ENCODE results near the gene DCXR. TPM values are rescaled to one million over a fixed set of nuclear protein-coding genes. Genes with fewer than 3 reads are reported as not detected.

The DCXR gene
- total and polyA plus RNA-seq, 3 experiments from 2014 or later = 108 to 127 (median 117) TPM

DNA sequence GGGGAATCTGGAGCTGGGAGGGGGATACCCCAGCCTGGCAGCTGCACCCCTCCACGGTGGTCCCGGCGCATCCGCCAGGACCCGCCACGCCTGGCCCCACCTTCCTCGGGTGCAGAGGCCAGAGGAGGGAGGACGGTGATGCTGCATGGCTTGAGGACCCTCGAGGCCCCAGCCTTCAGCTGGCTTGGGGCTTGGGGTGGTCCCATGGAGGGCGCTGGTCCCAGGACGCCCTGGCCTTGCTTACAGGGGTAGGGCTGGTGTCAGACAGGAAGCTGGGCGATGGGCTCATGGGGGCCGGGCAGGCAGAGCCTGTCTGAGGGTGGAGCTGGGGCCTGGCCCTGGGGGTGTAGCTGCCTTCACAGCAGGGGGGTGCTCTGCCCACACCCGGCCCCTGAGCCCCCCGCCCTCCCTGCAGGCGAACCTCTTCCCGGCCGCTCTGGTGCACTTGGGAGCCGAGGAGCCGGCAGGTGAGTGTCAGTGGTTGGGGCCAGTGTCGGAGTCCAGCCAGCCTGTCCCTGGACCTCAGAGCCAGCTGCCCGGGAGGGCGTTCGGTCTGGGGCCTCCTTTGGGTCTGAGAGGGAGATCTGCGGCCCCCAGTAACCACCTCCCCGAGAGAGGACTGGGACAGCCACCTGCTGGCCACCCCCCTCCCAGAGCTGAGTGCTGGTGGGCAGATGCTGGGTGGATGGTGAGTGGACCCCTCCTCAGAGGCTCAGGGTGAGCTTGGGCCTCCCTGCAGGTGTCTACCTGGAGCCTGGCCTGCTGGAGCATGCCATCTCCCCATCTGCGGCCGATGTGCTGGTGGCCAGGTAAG, 21.2 kb downstream of the DCXR start:
- H3K36me3 ChIP-seq (ENCODE audit: insufficient read depth, low read length) = peaks cover 6% of the 10 kb centered on the region
- no peak for DNase-seq
- H3K27me3 Mint-ChIP-seq = no peaks in the 10 kb centered on the region
- no peak overlapping the region for H3K4me3 ChIP-seq (ENCODE audit: low read length)
- no peak overlapping the region for H3K27ac ChIP-seq (ENCODE audit: low read depth, low read length)
- CTCF ChIA-PET = interaction anchor here (1.8 to 2.0 kb wide), 2 partner anchors 10 to 57 kb away, joined by 4 to 8 read pairs; no protein-coding TSS in a partner anchor
- POLR2A ChIA-PET = no interaction called here
- H3K27me3 ChIP-seq (ENCODE audit: insufficient read depth, low read length, poor library complexity, severe bottlenecking) = no peaks in the 10 kb centered on the region
- no peak overlapping the region for H3K27ac Mint-ChIP-seq
- peaks cover 4 to 14% (median 6%) of the 10 kb centered on the region in 3 donors for H3K4me1 Mint-ChIP-seq
- H3K9me3 ChIP-seq (ENCODE audit: low read length) = no peaks in the 10 kb centered on the region
- H3K9me3 Mint-ChIP-seq = no peaks in the 10 kb centered on the region
- H3K4me3 Mint-ChIP-seq = no peak overlapping the region
- H3K4me1 ChIP-seq (ENCODE audit: insufficient read depth, low read length) = peaks cover 5% of the 10 kb centered on the region
- peaks cover 0 to 10% (median 0%) of the 10 kb centered on the region in 3 donors for H3K36me3 Mint-ChIP-seq

DNA sequence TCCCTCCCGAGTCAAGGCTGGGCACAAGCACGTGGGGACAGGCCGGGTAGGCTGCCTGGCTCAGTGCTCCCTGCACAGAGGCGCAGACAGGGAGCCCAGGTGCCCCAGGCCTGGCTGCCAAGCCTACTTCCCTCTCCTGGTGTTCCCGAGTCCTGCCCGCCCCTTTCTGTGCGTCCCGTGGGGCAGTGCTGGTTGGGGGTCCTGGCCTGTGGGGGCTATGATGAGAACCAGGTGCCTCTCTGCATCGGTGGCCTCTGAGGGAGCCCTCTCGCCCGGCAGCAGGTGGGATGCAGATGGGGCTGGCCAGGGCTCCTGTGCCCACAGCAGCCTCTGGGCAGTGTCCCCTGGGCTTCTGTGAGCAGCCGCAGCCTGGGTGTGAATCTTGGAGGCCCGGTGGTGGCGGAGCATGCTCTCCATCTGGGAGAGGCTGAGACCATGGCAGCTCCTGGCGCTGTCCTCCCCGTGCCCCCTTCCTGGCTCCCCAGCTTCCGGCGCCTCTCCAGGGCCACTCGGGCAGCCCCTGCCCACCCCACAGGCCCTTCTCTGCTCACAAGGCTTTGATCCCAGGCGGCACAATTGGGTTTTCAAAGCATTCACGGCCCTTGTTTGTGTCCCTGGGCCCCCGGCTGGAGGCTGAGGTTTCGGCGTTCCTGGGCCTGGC, 22.1 kb downstream of the DCXR start:
- ChIA-PET CTCF (interaction anchor here (1.8 to 2.0 kb wide), 2 partner anchors 11 to 56 kb away, joined by 4 to 8 read pairs; no protein-coding TSS in a partner anchor), POLR2A (no interaction called here)
- no peak overlapping the region for H3K27ac Mint-ChIP-seq
- peaks cover 1 to 6% (median 1%) of the 10 kb centered on the region in 3 donors for H3K4me1 Mint-ChIP-seq
- H3K4me1 ChIP-seq (ENCODE audit: insufficient read depth, low read length) = no peaks in the 10 kb centered on the region
- H3K27ac ChIP-seq (ENCODE audit: low read depth, low read length) = no peak overlapping the region
- no peaks in the 10 kb centered on the region for H3K9me3 Mint-ChIP-seq
- peaks cover 6% of the 10 kb centered on the region for H3K36me3 ChIP-seq (ENCODE audit: insufficient read depth, low read length)
- no peak overlapping the region for H3K4me3 Mint-ChIP-seq
- peaks cover 0 to 10% (median 0%) of the 10 kb centered on the region in 3 donors for H3K36me3 Mint-ChIP-seq
- H3K27me3 ChIP-seq (ENCODE audit: insufficient read depth, low read length, poor library complexity, severe bottlenecking) = no peaks in the 10 kb centered on the region
- no peak overlapping the region for H3K4me3 ChIP-seq (ENCODE audit: low read length)
- no peak for DNase-seq
- no peaks in the 10 kb centered on the region for H3K9me3 ChIP-seq (ENCODE audit: low read length)
- no peaks in the 10 kb centered on the region for H3K27me3 Mint-ChIP-seq

DNA sequence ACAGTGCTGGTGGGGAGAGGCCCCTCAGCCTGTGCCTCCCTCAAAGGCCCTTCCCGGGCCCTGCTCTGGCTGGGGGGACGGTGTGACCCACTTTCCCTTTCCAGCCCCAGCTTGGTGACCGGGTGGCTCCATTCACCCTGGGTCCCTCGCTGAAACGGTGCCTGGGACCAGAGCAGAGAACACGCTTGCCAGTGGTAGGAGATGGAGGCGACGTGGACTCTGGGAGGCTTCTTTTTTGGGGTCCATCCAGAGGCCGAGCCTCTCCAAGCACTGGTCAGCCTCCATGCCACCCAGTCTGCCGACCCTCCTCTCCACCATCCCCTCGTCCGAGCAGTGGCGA, 22.6 kb downstream of the DCXR start:
- no peak overlapping the region for H3K4me3 ChIP-seq (ENCODE audit: low read length)
- H3K27me3 ChIP-seq (ENCODE audit: insufficient read depth, low read length, poor library complexity, severe bottlenecking) = no peaks in the 10 kb centered on the region
- H3K27ac ChIP-seq (ENCODE audit: low read depth, low read length) = no peak overlapping the region
- Mint-ChIP-seq H3K4me1 (peaks cover 0 to 2% (median 1%) of the 10 kb centered on the region in 3 donors), H3K27me3 (no peaks in the 10 kb centered on the region), H3K9me3 (no peaks in the 10 kb centered on the region), H3K36me3 (peaks cover 0 to 10% (median 0%) of the 10 kb centered on the region in 3 donors), H3K4me3 (no peak overlapping the region), H3K27ac (no peak overlapping the region)
- H3K4me1 ChIP-seq (ENCODE audit: insufficient read depth, low read length) = no peaks in the 10 kb centered on the region
- POLR2A ChIA-PET = no interaction called here
- H3K9me3 ChIP-seq (ENCODE audit: low read length) = no peaks in the 10 kb centered on the region
- peaks cover 6% of the 10 kb centered on the region for H3K36me3 ChIP-seq (ENCODE audit: insufficient read depth, low read length)
- DNase-seq = no peak
- CTCF ChIA-PET = interaction anchor here (2.0 kb wide), 1 partner anchor 55 kb away, joined by 8 read pairs; no protein-coding TSS in a partner anchor

DNA sequence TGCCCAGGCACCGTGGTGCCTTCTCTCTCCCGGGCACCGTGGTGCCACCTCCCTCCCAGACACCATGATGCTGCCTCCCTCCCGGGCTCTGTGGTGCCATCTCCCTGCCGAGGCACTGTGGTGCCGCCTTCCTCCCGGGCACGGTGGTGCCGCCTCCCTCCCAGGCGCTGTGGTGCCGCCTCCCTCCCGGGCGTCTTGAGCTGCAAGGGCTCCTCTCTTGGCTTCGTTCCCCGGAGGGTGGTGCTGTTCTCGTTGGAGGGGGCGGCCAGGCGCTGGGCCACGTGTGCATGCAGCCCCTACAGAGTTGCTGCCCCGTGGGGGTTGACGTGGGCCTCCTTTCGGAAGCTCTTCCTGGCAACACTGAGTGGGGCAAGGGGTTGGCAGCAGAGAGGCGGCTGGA, 23.1 kb downstream of the DCXR start:
- no peaks in the 10 kb centered on the region for H3K9me3 ChIP-seq (ENCODE audit: low read length)
- no peaks in the 10 kb centered on the region for H3K9me3 Mint-ChIP-seq
- no peak overlapping the region for H3K27ac ChIP-seq (ENCODE audit: low read depth, low read length)
- H3K27me3 Mint-ChIP-seq = no peaks in the 10 kb centered on the region
- H3K27ac Mint-ChIP-seq = no peak overlapping the region
- no peaks in the 10 kb centered on the region for H3K27me3 ChIP-seq (ENCODE audit: insufficient read depth, low read length, poor library complexity, severe bottlenecking)
- H3K4me1 ChIP-seq (ENCODE audit: insufficient read depth, low read length) = no peaks in the 10 kb centered on the region
- H3K36me3 Mint-ChIP-seq = peaks cover 0 to 10% (median 0%) of the 10 kb centered on the region in 3 donors
- H3K4me1 Mint-ChIP-seq = peaks cover 0 to 1% (median 0%) of the 10 kb centered on the region in 3 donors
- H3K36me3 ChIP-seq (ENCODE audit: insufficient read depth, low read length) = peaks cover 6% of the 10 kb centered on the region
- ChIA-PET POLR2A (no interaction called here), CTCF (no interaction called here)
- DNase-seq = no peak
- H3K4me3 ChIP-seq (ENCODE audit: low read length) = no peak overlapping the region
- no peak overlapping the region for H3K4me3 Mint-ChIP-seq

DNA sequence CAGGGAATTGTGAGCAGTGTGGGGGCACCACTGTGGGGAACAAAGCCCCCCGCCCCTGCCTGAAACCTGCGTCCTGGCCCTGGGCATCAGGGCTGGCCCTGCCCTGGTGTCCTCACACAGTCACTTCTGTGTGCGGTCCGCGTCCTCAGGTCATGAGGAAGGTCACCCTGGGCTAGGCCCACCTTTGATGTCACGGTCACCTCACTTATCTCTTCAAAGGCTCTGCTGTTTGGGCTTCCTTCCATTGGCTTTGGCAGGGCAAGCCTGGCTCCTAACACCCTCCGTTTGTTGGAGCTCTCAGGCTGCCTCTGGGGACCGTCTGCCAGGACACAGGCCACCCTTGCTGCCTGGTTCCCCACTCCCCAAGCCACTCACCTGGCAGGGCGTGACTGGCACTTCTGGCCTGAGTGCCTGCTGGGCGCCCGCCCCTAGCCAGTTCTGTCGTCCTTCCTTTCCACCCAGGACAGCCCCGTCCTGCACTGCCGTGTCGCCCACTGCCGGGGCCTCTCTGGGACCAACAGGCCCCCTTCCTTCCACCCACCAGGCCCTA, 23.6 kb downstream of the DCXR start:
- ChIA-PET POLR2A (no interaction called here), CTCF (interaction anchor here (1.3 kb wide), 2 partner anchors 16 to 55 kb away, joined by 3 read pairs; no protein-coding TSS in a partner anchor)
- H3K27ac Mint-ChIP-seq = no peak overlapping the region
- no peaks in the 10 kb centered on the region for H3K9me3 Mint-ChIP-seq
- peaks cover 5% of the 10 kb centered on the region for H3K36me3 ChIP-seq (ENCODE audit: insufficient read depth, low read length)
- no peak for DNase-seq
- no peaks in the 10 kb centered on the region for H3K9me3 ChIP-seq (ENCODE audit: low read length)
- no peaks in the 10 kb centered on the region for H3K4me1 ChIP-seq (ENCODE audit: insufficient read depth, low read length)
- H3K4me3 Mint-ChIP-seq = no peak overlapping the region
- H3K4me1 Mint-ChIP-seq = no peaks in the 10 kb centered on the region
- peaks cover 0 to 9% (median 0%) of the 10 kb centered on the region in 3 donors for H3K36me3 Mint-ChIP-seq
- H3K27ac ChIP-seq (ENCODE audit: low read depth, low read length) = no peak overlapping the region
- no peaks in the 10 kb centered on the region for H3K27me3 Mint-ChIP-seq
- H3K27me3 ChIP-seq (ENCODE audit: insufficient read depth, low read length, poor library complexity, severe bottlenecking) = no peaks in the 10 kb centered on the region
- no peak overlapping the region for H3K4me3 ChIP-seq (ENCODE audit: low read length)

DNA sequence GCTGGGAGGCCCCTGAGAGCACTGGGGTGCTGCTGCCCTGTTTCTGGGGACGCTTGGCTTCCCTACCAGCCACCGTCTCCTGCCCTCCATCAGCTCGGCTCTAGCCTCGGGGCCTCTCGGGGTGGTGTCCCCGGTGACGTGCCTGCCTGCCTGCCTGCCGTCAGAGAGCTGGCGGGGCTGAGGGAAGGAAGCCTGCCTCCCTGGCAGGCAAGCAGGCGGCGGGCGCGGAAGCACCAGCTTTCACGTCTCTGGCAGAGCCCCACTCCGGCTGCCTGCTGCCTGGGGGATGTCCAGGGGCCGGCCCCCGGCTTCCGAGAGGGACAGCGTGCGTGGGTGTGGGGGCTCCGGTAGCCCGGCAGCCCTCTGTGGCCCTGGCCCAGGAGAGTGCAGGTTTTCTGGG, 24.2 kb downstream of the DCXR start:
- CTCF ChIA-PET = interaction anchor here (1.3 kb wide), 2 partner anchors 17 to 54 kb away, joined by 3 read pairs; no protein-coding TSS in a partner anchor
- Histone ChIP-seq H3K36me3 (ENCODE audit: insufficient read depth, low read length) (no peaks in the 10 kb centered on the region), H3K27ac (ENCODE audit: low read depth, low read length) (no peak overlapping the region), H3K9me3 (ENCODE audit: low read length) (no peaks in the 10 kb centered on the region), H3K27me3 (ENCODE audit: insufficient read depth, low read length, poor library complexity, severe bottlenecking) (no peaks in the 10 kb centered on the region), H3K4me1 (ENCODE audit: insufficient read depth, low read length) (no peaks in the 10 kb centered on the region), H3K4me3 (ENCODE audit: low read length) (no peak overlapping the region)
- no peak for DNase-seq
- POLR2A ChIA-PET = no interaction called here
- Mint-ChIP-seq H3K9me3 (no peaks in the 10 kb centered on the region), H3K27me3 (no peaks in the 10 kb centered on the region), H3K27ac (no peak overlapping the region), H3K36me3 (peaks cover 0 to 4% (median 0%) of the 10 kb centered on the region in 3 donors), H3K4me3 (no peak overlapping the region), H3K4me1 (no peaks in the 10 kb centered on the region)

DNA sequence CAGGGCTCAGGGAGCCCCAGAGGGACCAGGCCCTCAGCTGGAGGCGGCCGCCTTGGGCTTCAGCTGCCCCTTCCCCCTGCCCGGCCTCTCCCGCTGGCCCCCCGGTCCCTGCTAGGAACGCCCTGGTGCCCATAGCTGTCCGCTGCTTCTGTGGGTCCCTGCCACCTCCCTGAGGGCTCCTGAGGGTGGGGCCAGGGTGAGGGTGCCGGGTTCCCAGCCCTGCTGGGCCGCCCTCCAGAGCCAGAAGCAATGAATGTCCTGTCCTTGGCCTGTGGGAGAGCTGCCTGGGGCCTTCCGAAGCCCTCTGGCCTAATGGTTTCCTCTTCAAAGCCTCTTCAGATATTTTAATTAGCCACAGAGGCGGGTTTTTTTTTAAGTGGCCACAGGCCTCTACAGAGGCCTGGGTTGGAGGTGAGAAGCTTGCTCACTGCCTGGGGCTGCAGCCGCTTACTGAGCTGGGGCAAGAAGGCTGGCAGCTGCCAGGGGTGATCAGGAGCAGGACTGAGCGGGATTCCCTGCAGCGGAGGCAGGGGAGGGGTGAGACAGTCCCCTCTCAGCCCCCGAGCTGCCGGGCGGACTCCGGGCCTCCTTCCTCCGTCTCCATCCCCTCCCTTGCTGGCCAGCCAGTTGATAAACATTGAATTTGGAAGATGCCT, 24.7 kb downstream of the DCXR start:
- no peaks in the 10 kb centered on the region for H3K27me3 ChIP-seq (ENCODE audit: insufficient read depth, low read length, poor library complexity, severe bottlenecking)
- H3K4me1 ChIP-seq (ENCODE audit: insufficient read depth, low read length) = no peaks in the 10 kb centered on the region
- Mint-ChIP-seq H3K27ac (no peak overlapping the region), H3K9me3 (no peaks in the 10 kb centered on the region), H3K27me3 (no peaks in the 10 kb centered on the region), H3K4me1 (no peaks in the 10 kb centered on the region), H3K4me3 (no peak overlapping the region), H3K36me3 (peaks cover 0 to 2% (median 0%) of the 10 kb centered on the region in 3 donors)
- no peaks in the 10 kb centered on the region for H3K9me3 ChIP-seq (ENCODE audit: low read length)
- no peak for DNase-seq
- H3K27ac ChIP-seq (ENCODE audit: low read depth, low read length) = no peak overlapping the region
- H3K4me3 ChIP-seq (ENCODE audit: low read length) = no peak overlapping the region
- ChIA-PET POLR2A (no interaction called here), CTCF (interaction anchor here (1.3 kb wide), 2 partner anchors 17 to 54 kb away, joined by 3 read pairs; no protein-coding TSS in a partner anchor)
- H3K36me3 ChIP-seq (ENCODE audit: insufficient read depth, low read length) = no peaks in the 10 kb centered on the region
